C4-2B (cell line): ENCODE measurements around the gene ABCG1.

Source experiments
- H3K27ac ChIP-seq: fragments of 450-650 bp; 2 replicates; pipeline ENCODE4 v1.5.1; 2017
- ZFX ChIP-seq: fragments of 450-650 bp; IDR thresholded peaks from 2 replicates; pipeline ENCODE4 v1.6.1; 2017
- TF ChIP-seq, protein P1 (sequence below): fragments of 450-650 bp; conservative IDR thresholded peaks from 2 replicates; pipeline ENCODE4 v1.5.1; 2017; ENCODE audit warnings: mild to moderate bottlenecking

ABCG1 gene

DNA sequence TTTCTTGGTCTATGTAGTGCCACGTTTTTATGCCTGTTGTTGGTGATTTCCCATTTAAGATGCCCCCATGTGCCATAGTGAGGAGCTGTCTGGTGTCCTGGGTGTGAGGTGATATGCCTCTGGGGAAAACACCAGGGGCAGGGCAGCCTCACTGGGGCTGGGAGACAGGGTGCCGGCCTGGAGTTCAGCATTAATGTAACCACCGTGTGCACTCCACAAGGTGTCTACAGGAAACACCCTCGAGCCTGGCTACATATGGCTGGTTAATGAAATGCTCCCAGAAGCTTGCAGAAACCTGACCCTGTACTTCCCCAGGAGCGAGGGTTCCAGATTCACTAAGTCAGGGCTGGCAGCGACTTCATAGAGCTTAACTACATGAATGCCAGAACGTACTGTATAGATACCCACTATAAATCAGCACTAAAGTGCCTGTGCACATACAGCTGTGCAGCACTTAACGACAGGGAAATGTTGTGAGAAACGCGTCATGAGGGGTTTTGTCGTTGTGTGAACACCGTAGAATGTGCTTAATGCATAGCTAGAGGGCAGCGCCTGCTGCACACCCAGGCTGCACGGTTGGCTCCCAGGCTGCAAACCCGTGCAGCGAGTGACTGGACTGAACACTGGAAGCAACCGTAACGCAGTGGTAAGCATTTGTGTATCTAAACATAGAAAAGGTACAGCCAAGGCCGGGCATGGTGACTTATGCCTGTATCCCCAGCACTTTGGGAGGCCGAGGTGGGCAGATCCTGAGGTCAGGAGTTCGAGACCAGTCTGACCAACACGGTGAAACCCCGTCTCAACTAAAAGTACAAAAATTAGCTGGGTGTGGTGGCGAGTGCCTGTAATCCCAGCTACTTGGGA is 121.5 kb downstream of the ABCG1 start:
- no peak for TF ChIP-seq ZFX
- TF ChIP-seq, protein P1, sequence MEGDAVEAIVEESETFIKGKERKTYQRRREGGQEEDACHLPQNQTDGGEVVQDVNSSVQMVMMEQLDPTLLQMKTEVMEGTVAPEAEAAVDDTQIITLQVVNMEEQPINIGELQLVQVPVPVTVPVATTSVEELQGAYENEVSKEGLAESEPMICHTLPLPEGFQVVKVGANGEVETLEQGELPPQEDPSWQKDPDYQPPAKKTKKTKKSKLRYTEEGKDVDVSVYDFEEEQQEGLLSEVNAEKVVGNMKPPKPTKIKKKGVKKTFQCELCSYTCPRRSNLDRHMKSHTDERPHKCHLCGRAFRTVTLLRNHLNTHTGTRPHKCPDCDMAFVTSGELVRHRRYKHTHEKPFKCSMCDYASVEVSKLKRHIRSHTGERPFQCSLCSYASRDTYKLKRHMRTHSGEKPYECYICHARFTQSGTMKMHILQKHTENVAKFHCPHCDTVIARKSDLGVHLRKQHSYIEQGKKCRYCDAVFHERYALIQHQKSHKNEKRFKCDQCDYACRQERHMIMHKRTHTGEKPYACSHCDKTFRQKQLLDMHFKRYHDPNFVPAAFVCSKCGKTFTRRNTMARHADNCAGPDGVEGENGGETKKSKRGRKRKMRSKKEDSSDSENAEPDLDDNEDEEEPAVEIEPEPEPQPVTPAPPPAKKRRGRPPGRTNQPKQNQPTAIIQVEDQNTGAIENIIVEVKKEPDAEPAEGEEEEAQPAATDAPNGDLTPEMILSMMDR, result no peak

DNA sequence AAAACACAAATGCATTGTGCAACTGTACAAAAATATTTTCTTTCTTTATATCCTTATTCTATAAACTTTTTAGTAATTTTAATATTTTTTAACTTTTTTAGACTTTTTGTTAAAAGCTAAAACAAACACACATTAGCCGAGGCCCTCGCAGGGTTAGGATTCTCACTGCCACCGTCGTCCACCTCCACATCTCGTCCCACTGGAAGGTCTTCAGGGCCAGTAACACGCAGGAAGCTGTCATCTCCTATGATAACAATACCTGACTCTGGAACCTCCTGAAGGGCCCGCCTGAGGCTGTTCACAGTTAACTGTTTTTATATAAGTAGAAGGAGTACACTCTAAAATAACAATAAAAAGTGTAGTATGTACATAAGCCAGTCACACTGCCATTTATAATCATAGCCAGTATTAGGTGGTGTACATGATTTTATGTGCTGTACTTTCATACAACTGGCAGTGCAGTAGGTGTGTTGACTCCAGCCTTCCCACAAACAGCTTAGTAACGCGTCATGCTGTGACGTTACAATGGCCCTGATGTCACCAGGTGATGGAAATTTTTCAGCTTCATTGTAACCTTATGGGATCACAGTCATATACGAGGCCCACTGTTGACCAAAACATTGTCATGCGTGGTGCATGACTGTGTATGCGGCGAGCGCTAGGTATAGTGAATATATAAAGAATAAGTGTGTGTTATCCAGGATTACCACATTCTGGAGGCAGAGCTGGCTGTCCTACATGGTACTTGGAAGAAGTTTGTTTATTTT is 123.0 kb downstream of the ABCG1 start:
- no peak overlapping the region for H3K27ac ChIP-seq
- TF ChIP-seq, protein P1, result no peak
- TF ChIP-seq ZFX, result no peak

More for the DNA sequence above, 121.5 kb downstream of the ABCG1 start:
- no peak overlapping the region for H3K27ac ChIP-seq

DNA sequence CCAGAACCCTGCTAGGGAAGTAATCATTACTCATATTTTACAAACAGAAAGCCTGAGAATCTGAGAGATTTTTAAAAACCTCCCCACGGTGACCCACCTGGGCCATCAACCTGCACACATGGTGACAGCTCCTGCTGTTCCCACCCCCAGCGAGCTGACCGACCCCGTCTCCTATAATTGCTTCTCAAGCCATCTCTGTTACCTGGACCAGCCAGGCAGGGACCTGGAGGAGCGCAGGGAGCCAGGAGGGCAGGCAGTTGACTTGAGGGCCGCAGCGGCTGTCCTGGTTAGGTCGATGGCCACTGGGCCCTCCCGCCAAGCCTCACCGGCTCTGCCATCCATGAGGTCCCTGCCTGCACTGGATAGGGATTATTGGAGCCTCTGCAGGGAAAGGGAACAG is 124.2 kb downstream of the ABCG1 start:
- H3K27ac ChIP-seq, result no peak overlapping the region
- no peak for TF ChIP-seq ZFX
- TF ChIP-seq, protein P1, result no peak

DNA sequence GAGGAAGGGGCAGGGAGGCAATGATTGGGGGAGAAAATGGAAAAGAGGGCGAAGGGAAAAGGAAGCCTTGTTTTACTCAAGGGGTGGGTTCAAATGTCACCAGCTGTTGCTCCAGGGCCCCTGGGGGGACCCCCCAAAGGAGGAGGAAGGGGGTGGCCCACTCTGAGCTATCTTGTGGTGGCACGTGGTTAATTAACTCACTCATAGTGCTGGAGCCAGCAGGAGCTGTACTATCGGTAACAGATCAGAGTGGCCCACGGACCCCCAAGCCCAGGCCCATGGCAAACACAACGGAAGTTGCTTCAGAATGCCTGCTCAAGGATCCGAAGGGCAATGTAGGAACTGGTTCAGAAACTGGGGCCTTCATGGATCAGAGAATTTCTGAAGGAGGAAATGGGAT is 124.6 kb downstream of the ABCG1 start:
- H3K27ac ChIP-seq, result no peak overlapping the region

DNA sequence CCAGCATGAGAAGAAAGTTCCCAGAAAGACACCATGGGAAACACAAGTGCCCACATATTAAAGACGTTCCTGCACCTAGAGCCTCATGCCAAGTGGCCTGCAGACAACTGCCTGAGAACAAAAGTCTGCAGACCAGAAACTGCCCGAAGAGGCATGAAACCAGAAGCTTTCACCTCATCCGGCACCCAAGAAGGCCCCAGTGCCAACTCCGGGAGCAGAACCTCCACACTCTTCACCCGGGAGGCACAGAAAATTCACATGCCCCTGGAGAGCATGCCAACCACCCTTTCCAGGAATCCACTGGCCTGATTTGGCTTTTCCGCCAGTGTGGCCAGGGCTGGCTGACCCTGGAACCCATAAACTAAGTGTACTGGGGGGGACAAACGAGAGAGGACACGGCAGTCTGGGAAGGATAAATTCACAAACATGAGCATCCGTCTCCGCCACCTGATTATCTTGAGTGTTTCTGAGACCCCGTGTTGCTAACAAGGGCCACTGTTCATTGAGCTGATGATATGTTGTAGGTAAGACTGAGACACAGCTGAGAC is 125.1 kb downstream of the ABCG1 start:
- TF ChIP-seq, protein P1, result no peak
- TF ChIP-seq ZFX, result no peak

More for the DNA sequence above, 124.6 kb downstream of the ABCG1 start:
- no peak for TF ChIP-seq ZFX
- TF ChIP-seq, protein P1, result no peak

DNA sequence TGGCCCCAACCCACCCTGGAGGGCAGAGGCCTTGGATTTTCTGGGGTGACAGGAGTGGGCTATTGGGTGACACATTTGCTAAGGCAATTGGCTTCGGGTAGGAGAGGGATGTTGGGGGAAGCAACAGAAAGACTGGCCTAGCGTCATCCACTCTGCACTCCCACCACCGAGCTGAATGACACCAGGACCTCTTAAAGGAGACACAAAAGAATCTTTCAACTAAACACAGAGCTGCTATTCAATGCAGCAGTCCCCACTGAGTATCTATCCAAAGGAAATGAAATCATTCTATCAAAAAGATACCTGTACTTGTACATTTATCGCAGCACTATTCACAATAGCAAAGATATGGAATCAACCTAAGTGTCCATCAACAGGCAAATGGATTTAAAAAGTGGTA is 125.7 kb downstream of the ABCG1 start:
- H3K27ac ChIP-seq, result no peak overlapping the region
- TF ChIP-seq ZFX, result no peak
- TF ChIP-seq, protein P1, result no peak

More for the DNA sequence above, 125.1 kb downstream of the ABCG1 start:
- H3K27ac ChIP-seq, result no peak overlapping the region

DNA sequence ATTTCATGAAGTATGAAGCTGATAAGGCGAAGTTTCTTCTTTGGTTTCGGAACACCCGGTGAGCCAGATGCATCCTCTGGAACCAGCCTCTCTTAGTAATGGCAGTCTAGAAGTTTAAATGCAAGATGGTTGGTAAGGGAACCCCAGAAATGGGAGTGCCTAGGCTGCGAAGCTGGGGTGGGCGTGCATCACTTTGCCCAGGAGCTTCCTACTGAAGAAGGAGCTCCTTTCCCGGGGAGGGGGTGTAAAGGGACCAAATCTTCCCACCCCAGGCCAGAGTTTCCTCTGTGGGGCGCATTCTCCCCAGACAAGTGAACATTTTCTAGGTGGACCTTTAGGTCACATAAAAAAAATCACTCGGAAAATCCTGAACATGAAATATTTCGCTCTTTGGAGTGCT is 127.5 kb downstream of the ABCG1 start:
- no peak overlapping the region for H3K27ac ChIP-seq
- TF ChIP-seq ZFX, result no peak
- TF ChIP-seq, protein P1, result no peak
